ENCODE measurements around the gene ZNF648.
A peak's percentile ranks its signal among the peaks of the same experiment; 100 is the strongest.

Gene ZNF648

DNA sequence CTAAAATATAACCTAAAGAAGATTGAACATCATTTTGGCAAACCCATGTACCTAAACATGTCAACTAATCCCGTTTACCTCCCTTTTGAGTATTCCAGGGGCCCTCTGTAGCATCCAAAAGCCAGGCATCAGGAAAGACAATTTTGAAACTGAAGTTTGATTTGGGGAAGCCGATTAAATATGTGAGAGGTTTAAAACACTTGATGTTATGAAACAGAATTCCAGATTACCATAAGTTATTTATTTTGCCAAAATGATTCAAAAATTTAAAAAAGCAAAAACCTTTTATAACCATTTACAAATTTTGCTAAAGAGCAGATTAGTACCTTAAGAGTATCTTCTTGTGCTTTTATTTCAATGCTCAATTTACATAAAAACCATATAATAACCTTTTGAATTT is 23.3 kb downstream of the ZNF648 start:
- Histone ChIP-seq H3K27me3 (replicated peaks in 2 of 5; ENCODE audit: control insufficient read depth in 4 of 5, insufficient read depth in 5 of 5, low read length in 4 of 5) (no peaks in the 10 kb centered on the region), H3K36me3 (ENCODE audit: control insufficient read depth in 4 of 4, insufficient read depth in 4 of 4, low read length in 3 of 4) (no peaks in the 10 kb centered on the region), H3K9me3 (ENCODE audit: control extremely low read depth in 1 of 5, control insufficient read depth in 4 of 5, insufficient read depth in 2 of 5, low read depth in 1 of 5, low read length in 4 of 5) (peaks cover 0 to 32% (median 5%) of the 10 kb centered on the region in 5 experiments), H3K4me1 (ENCODE audit: control extremely low read depth in 1 of 4, control insufficient read depth in 4 of 4, insufficient read depth in 4 of 4, low read length in 3 of 4) (peaks cover 0 to 4% (median 0%) of the 10 kb centered on the region in 4 experiments), H3K27ac (ENCODE audit: insufficient read depth in 1 of 2, low read depth in 1 of 2, low read length in 2 of 2, poor library complexity in 1 of 2, severe bottlenecking in 2 of 2) (no peak overlapping the region), H3K4me3 (ENCODE audit: control insufficient read depth in 1 of 7, extremely low read depth in 1 of 7, insufficient read depth in 4 of 7, low read depth in 2 of 7, low read length in 6 of 7) (no peak overlapping the region)
- ChIA-PET CTCF (interaction anchor here (1.2 kb wide), 1 partner anchor 16 kb away, joined by 3 read pairs; no protein-coding TSS in a partner anchor), POLR2A (no interaction called here)
- WGBS (ENCODE audit: insufficient coverage), result no CpG with 5 or more reads among the region's 2 CpGs
- no peak for DNase-seq

GRCh38 chr1:182035097-182035770 is 26.3 kb downstream of the ZNF648 start:
- Histone ChIP-seq H3K27ac (ENCODE audit: insufficient read depth in 1 of 2, low read depth in 1 of 2, low read length in 2 of 2, poor library complexity in 1 of 2, severe bottlenecking in 2 of 2) (no peak overlapping the region), H3K36me3 (ENCODE audit: control insufficient read depth in 4 of 4, insufficient read depth in 4 of 4, low read length in 3 of 4) (no peaks in the 10 kb centered on the region), H3K9me3 (ENCODE audit: control extremely low read depth in 1 of 5, control insufficient read depth in 4 of 5, insufficient read depth in 2 of 5, low read depth in 1 of 5, low read length in 4 of 5) (peaks cover 0 to 28% (median 5%) of the 10 kb centered on the region in 5 experiments), H3K27me3 (replicated peaks in 2 of 5; ENCODE audit: control insufficient read depth in 4 of 5, insufficient read depth in 5 of 5, low read length in 4 of 5) (no peaks in the 10 kb centered on the region), H3K4me1 (ENCODE audit: control extremely low read depth in 1 of 4, control insufficient read depth in 4 of 4, insufficient read depth in 4 of 4, low read length in 3 of 4) (peaks cover 0 to 5% (median 2%) of the 10 kb centered on the region in 4 experiments), H3K4me3 (ENCODE audit: control insufficient read depth in 1 of 7, extremely low read depth in 1 of 7, insufficient read depth in 4 of 7, low read depth in 2 of 7, low read length in 6 of 7) (no peak overlapping the region)
- POLR2A ChIA-PET, result no interaction called here
- no peak for DNase-seq
- CTCF ChIA-PET, result no interaction called here
- 87% methylated on average over 7 of the region's 7 CpGs for WGBS (ENCODE audit: insufficient coverage)

DNA sequence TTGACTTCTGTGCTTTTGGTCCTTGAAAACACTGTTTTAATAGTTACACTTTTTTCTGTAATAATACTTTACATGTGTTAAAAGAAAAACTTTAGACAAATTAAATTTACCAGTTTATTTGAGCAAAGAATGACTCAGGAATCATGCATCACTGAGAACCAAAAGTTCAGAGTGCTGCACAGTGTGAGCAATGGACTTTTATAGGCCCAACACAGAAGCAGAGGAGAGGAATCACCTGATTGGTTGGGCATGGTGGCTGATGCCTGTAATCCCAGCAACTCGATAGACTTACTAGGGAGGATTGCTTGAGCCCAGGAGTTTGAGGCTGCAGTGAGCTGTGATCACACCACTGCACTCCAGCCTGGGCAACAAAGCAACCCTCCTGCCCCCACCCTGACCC is 29.3 kb downstream of the ZNF648 start:
- DNase-seq, result no peak
- H3K27me3 ChIP-seq (replicated peaks in 2 of 5; ENCODE audit: control insufficient read depth in 4 of 5, insufficient read depth in 5 of 5, low read length in 4 of 5), result no peaks in the 10 kb centered on the region
- POLR2A ChIA-PET, result no interaction called here
- H3K36me3 ChIP-seq (ENCODE audit: control insufficient read depth in 4 of 4, insufficient read depth in 4 of 4, low read length in 3 of 4), result no peaks in the 10 kb centered on the region
- CTCF ChIA-PET, result interaction anchor here (1.0 kb wide), 1 partner anchor 22 kb away, joined by 3 read pairs; no protein-coding TSS in a partner anchor
- peaks cover 0 to 11% (median 5%) of the 10 kb centered on the region in 5 experiments for H3K9me3 ChIP-seq (ENCODE audit: control extremely low read depth in 1 of 5, control insufficient read depth in 4 of 5, insufficient read depth in 2 of 5, low read depth in 1 of 5, low read length in 4 of 5)
- WGBS (ENCODE audit: insufficient coverage), result 88% methylated on average over 1 of the region's 1 CpG
- no peak overlapping the region for H3K27ac ChIP-seq (ENCODE audit: insufficient read depth in 1 of 2, low read depth in 1 of 2, low read length in 2 of 2, poor library complexity in 1 of 2, severe bottlenecking in 2 of 2)
- peaks cover 6 to 18% (median 11%) of the 10 kb centered on the region in 4 experiments for H3K4me1 ChIP-seq (ENCODE audit: control extremely low read depth in 1 of 4, control insufficient read depth in 4 of 4, insufficient read depth in 4 of 4, low read length in 3 of 4)
- H3K4me3 ChIP-seq (ENCODE audit: control insufficient read depth in 1 of 7, extremely low read depth in 1 of 7, insufficient read depth in 4 of 7, low read depth in 2 of 7, low read length in 6 of 7), result no peak overlapping the region

- Histone ChIP-seq H3K27me3 (replicated peaks in 2 of 5; ENCODE audit: control insufficient read depth in 4 of 5, insufficient read depth in 5 of 5, low read length in 4 of 5) (no peaks in the 10 kb centered on the region), H3K4me1 (ENCODE audit: control extremely low read depth in 1 of 4, control insufficient read depth in 4 of 4, insufficient read depth in 4 of 4, low read length in 3 of 4) (peaks cover 6 to 14% (median 11%) of the 10 kb centered on the region in 4 experiments), H3K9me3 (ENCODE audit: control extremely low read depth in 1 of 5, control insufficient read depth in 4 of 5, insufficient read depth in 2 of 5, low read depth in 1 of 5, low read length in 4 of 5) (no peaks in the 10 kb centered on the region), H3K4me3 (ENCODE audit: control insufficient read depth in 1 of 7, extremely low read depth in 1 of 7, insufficient read depth in 4 of 7, low read depth in 2 of 7, low read length in 6 of 7) (peak overlapping the region; percentile 62 to 96 (median 86)), H3K36me3 (ENCODE audit: control insufficient read depth in 4 of 4, insufficient read depth in 4 of 4, low read length in 3 of 4) (peaks cover 0 to 3% (median 0%) of the 10 kb centered on the region in 4 experiments), H3K27ac (ENCODE audit: insufficient read depth in 1 of 2, low read depth in 1 of 2, low read length in 2 of 2, poor library complexity in 1 of 2, severe bottlenecking in 2 of 2) (peak overlapping the region; percentile 62 to 77)
- POLR2A ChIA-PET, result interaction anchor here (0.9 kb wide), 1 partner anchor 362 kb away, joined by 3 read pairs; the partner anchor contains the start of gene GLUL
- CTCF ChIA-PET, result interaction anchor here (0.7 to 1.6 kb wide), 4 partner anchors 13 to 51 kb away, joined by 3 to 4 read pairs (median 4); no protein-coding TSS in a partner anchor
- DNase-seq, result peak; percentile 97 to 99 (median 99)
- 1% methylated on average over 49 of the region's 68 CpGs for WGBS (ENCODE audit: insufficient coverage)
Measured at GRCh38 chr1:182029379-182030331, 31.9 kb downstream of the ZNF648 start.

DNA sequence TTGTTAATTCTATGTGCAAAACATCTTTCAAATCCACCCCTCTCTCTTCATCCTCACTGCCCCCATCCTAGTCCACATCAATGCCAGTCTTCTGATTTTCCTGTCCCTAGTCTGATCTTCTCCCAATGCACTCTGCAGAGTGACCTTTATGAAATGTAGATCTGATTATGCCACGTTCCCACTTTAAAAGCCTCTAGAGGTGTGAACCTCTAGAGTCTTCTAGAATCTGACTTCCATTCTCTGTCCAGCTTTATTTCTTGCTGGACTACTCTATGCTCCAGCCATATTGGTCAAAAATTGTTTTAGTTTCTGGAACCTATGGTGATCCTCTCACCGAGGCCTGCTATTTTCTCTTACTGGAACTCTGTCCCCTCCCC is 32.5 kb downstream of the ZNF648 start:
- H3K27ac ChIP-seq (ENCODE audit: insufficient read depth in 1 of 2, low read depth in 1 of 2, low read length in 2 of 2, poor library complexity in 1 of 2, severe bottlenecking in 2 of 2), result peak overlapping the region; percentile 62 to 77
- POLR2A ChIA-PET, result interaction anchor here (0.6 to 0.9 kb wide), 2 partner anchors 9 to 363 kb away, joined by 3 read pairs; partner anchors contain the start of gene GLUL
- peaks cover 6 to 14% (median 11%) of the 10 kb centered on the region in 4 experiments for H3K4me1 ChIP-seq (ENCODE audit: control extremely low read depth in 1 of 4, control insufficient read depth in 4 of 4, insufficient read depth in 4 of 4, low read length in 3 of 4)
- H3K36me3 ChIP-seq (ENCODE audit: control insufficient read depth in 4 of 4, insufficient read depth in 4 of 4, low read length in 3 of 4), result peaks cover 0 to 3% (median 0%) of the 10 kb centered on the region in 4 experiments
- 0% methylated on average over 2 of the region's 2 CpGs for WGBS (ENCODE audit: insufficient coverage)
- CTCF ChIA-PET, result interaction anchor here (1.0 to 1.6 kb wide), 3 partner anchors 12 to 52 kb away, joined by 3 to 4 read pairs (median 4); no protein-coding TSS in a partner anchor
- DNase-seq, result no peak
- no peaks in the 10 kb centered on the region for H3K27me3 ChIP-seq (replicated peaks in 2 of 5; ENCODE audit: control insufficient read depth in 4 of 5, insufficient read depth in 5 of 5, low read length in 4 of 5)
- no peaks in the 10 kb centered on the region for H3K9me3 ChIP-seq (ENCODE audit: control extremely low read depth in 1 of 5, control insufficient read depth in 4 of 5, insufficient read depth in 2 of 5, low read depth in 1 of 5, low read length in 4 of 5)
- H3K4me3 ChIP-seq (ENCODE audit: control insufficient read depth in 1 of 7, extremely low read depth in 1 of 7, insufficient read depth in 4 of 7, low read depth in 2 of 7, low read length in 6 of 7), result peak overlapping the region; percentile 62 to 96 (median 86)

DNA sequence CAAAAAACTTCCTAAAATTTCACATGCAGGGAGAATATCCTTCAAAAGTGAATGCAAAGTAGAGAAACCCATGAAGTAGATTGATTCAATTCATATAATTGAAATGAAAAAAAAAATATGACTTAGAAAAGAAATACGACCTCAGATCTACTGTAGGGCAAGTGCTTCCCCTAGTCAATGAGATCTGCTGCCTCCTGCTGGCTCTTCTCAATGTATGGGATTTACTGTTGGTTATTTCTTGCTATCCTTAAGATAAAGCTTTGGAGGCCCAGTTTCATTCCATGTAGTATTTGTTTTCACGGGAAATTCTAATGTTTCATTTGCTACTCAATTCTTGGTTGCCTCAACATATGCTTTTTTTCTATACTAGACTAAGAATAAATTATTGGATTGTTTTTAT is 46.2 kb downstream of the ZNF648 start:
- ChIA-PET POLR2A (no interaction called here), CTCF (no interaction called here)
- DNase-seq, result peak in 1 of 3 donors; percentile 2
- no peak overlapping the region for H3K27ac ChIP-seq (ENCODE audit: insufficient read depth in 1 of 2, low read depth in 1 of 2, low read length in 2 of 2, poor library complexity in 1 of 2, severe bottlenecking in 2 of 2)
- 83% methylated on average over 1 of the region's 2 CpGs for WGBS (ENCODE audit: insufficient coverage)
- peaks cover 0 to 2% (median 0%) of the 10 kb centered on the region in 5 experiments for H3K27me3 ChIP-seq (replicated peaks in 2 of 5; ENCODE audit: control insufficient read depth in 4 of 5, insufficient read depth in 5 of 5, low read length in 4 of 5)
- H3K9me3 ChIP-seq (ENCODE audit: control extremely low read depth in 1 of 5, control insufficient read depth in 4 of 5, insufficient read depth in 2 of 5, low read depth in 1 of 5, low read length in 4 of 5), result peaks cover 0 to 11% (median 0%) of the 10 kb centered on the region in 5 experiments
- no peaks in the 10 kb centered on the region for H3K4me1 ChIP-seq (ENCODE audit: control extremely low read depth in 1 of 4, control insufficient read depth in 4 of 4, insufficient read depth in 4 of 4, low read length in 3 of 4)
- no peak overlapping the region for H3K4me3 ChIP-seq (ENCODE audit: control insufficient read depth in 1 of 7, extremely low read depth in 1 of 7, insufficient read depth in 4 of 7, low read depth in 2 of 7, low read length in 6 of 7)
- no peaks in the 10 kb centered on the region for H3K36me3 ChIP-seq (ENCODE audit: control insufficient read depth in 4 of 4, insufficient read depth in 4 of 4, low read length in 3 of 4)
